ENCODE results near the gene FGFR2. TPM values are rescaled to one million over a fixed set of nuclear protein-coding genes. Genes with fewer than 3 reads are reported as not detected.

The FGFR2 gene
- total RNA-seq, 2 experiments from 2014 or later = not detected

- DNase-seq (ENCODE audit: low spot score) = no peak
- Histone ChIP-seq H3K9me3 (ENCODE audit: low read length) (no peaks in the 10 kb centered on the region), H3K27ac (ENCODE audit: low read depth, low read length, poor library complexity, severe bottlenecking) (no peak overlapping the region), H3K4me1 (ENCODE audit: insufficient read depth, low read length, poor library complexity, severe bottlenecking) (no peaks in the 10 kb centered on the region), H3K79me2 (ENCODE audit: insufficient read depth, low read depth, low read length) (no peaks in the 10 kb centered on the region), H3K36me3 (ENCODE audit: insufficient read depth, low read length) (no peaks in the 10 kb centered on the region), H3K9me2 (ENCODE audit: insufficient read depth, low read length) (no peaks in the 10 kb centered on the region), H3K4me3 (ENCODE audit: low read depth, low read length, poor library complexity, severe bottlenecking) (no peak overlapping the region), H3K4me2 (ENCODE audit: low read length) (no peak overlapping the region), H2AFZ (ENCODE audit: low read length) (no peak overlapping the region), H4K20me1 (ENCODE audit: insufficient read depth, low read length) (no peaks in the 10 kb centered on the region)
- intact Hi-C loops (cut with micrococcal nuclease; ENCODE audit: unreplicated experiment) = no loop called here
- ChIA-PET CTCF (ENCODE audit: unreplicated experiment) (no interaction called here), POLR2A (interaction anchor here (0.8 kb wide), 1 partner anchor 184 kb away, joined by 3 read pairs; no protein-coding TSS in a partner anchor)
- TF ChIP-seq CTCF (conservative IDR thresholded peaks at IDR 0.05; ENCODE audit: low read length) = no peak
- BruUV-seq (replicated peaks) = no TSS peak
These were observed 113.8 kb downstream of the FGFR2 start for GRCh38 chr10:121484401-121484800.

GRCh38 chr10:121481180-121481579 is 117.1 kb downstream of the FGFR2 start:
- no peak for TF ChIP-seq CTCF (conservative IDR thresholded peaks at IDR 0.05; ENCODE audit: low read length)
- no peak for TF ChIP-seq EZH2phosphoT487 (IDR thresholded peaks at IDR 0.05; ENCODE audit: borderline replicate concordance, low read depth, low read length)
- H3K9me3 ChIP-seq (ENCODE audit: low read length) = no peaks in the 10 kb centered on the region
- H3K4me3 ChIP-seq (ENCODE audit: low read depth, low read length, poor library complexity, severe bottlenecking) = no peak overlapping the region
- no TSS peak for BruUV-seq (replicated peaks)
- intact Hi-C loops (cut with micrococcal nuclease; ENCODE audit: unreplicated experiment) = no loop called here
- CTCF ChIA-PET (ENCODE audit: unreplicated experiment) = no interaction called here
- H3K4me2 ChIP-seq (ENCODE audit: low read length) = no peak overlapping the region
- no peaks in the 10 kb centered on the region for H3K79me2 ChIP-seq (ENCODE audit: insufficient read depth, low read depth, low read length)
- H3K4me1 ChIP-seq (ENCODE audit: insufficient read depth, low read length, poor library complexity, severe bottlenecking) = no peaks in the 10 kb centered on the region
- H3K27ac ChIP-seq (ENCODE audit: low read depth, low read length, poor library complexity, severe bottlenecking) = no peak overlapping the region
- H3K9me2 ChIP-seq (ENCODE audit: insufficient read depth, low read length) = no peaks in the 10 kb centered on the region
- DNase-seq (ENCODE audit: low spot score) = no peak
- H4K20me1 ChIP-seq (ENCODE audit: insufficient read depth, low read length) = no peaks in the 10 kb centered on the region
- H3K36me3 ChIP-seq (ENCODE audit: insufficient read depth, low read length) = no peaks in the 10 kb centered on the region
- H2AFZ ChIP-seq (ENCODE audit: low read length) = no peak overlapping the region
- POLR2A ChIA-PET = no interaction called here

- ChIA-PET POLR2A (no interaction called here), CTCF (ENCODE audit: unreplicated experiment) (no interaction called here)
- Histone ChIP-seq H4K20me1 (ENCODE audit: insufficient read depth, low read length) (no peaks in the 10 kb centered on the region), H3K9me3 (ENCODE audit: low read length) (no peaks in the 10 kb centered on the region), H3K27ac (ENCODE audit: low read depth, low read length, poor library complexity, severe bottlenecking) (no peak overlapping the region), H3K4me1 (ENCODE audit: insufficient read depth, low read length, poor library complexity, severe bottlenecking) (no peaks in the 10 kb centered on the region), H3K4me3 (ENCODE audit: low read depth, low read length, poor library complexity, severe bottlenecking) (no peak overlapping the region), H3K4me2 (ENCODE audit: low read length) (no peak overlapping the region), H3K9me2 (ENCODE audit: insufficient read depth, low read length) (no peaks in the 10 kb centered on the region), H3K79me2 (ENCODE audit: insufficient read depth, low read depth, low read length) (no peaks in the 10 kb centered on the region), H3K36me3 (ENCODE audit: insufficient read depth, low read length) (no peaks in the 10 kb centered on the region), H2AFZ (ENCODE audit: low read length) (no peak overlapping the region)
- DNase-seq (ENCODE audit: low spot score) = no peak
- no TSS peak for BruUV-seq (replicated peaks)
- TF ChIP-seq EZH2phosphoT487 (IDR thresholded peaks at IDR 0.05; ENCODE audit: borderline replicate concordance, low read depth, low read length) = no peak
- no peak for TF ChIP-seq CTCF (conservative IDR thresholded peaks at IDR 0.05; ENCODE audit: low read length)
- intact Hi-C loops (cut with micrococcal nuclease; ENCODE audit: unreplicated experiment) = no loop called here
These were observed 119.7 kb downstream of the FGFR2 start for GRCh38 chr10:121478556-121478955.

Data from OCI-LY7 (cell line).